ENCODE measurements around the gene COMT. TPM values are rescaled to one million over a fixed set of nuclear protein-coding genes. Genes with fewer than 3 reads are reported as not detected.

The COMT gene
- total RNA-seq, 1 experiment from 2014 or later: 290 TPM

GRCh38 chr22:19981961-19982920 lies 40.7 kb downstream of the COMT start:
- DNase-seq (ENCODE audit: low read depth): no peak

- no peak for DNase-seq (ENCODE audit: low read depth)
These were observed 41.5 kb downstream of the COMT start for GRCh38 chr22:19982991-19983578.

GRCh38 chr22:19983741-19984140 lies 42.2 kb downstream of the COMT start:
- DNase-seq (ENCODE audit: low read depth): no peak

GRCh38 chr22:19984201-19984753 lies 42.7 kb downstream of the COMT start:
- peak; percentile 38 for DNase-seq (ENCODE audit: low read depth)

GRCh38 chr22:19984851-19985811 lies 43.6 kb downstream of the COMT start:
- DNase-seq (ENCODE audit: low read depth): no peak

- DNase-seq (ENCODE audit: low read depth): no peak
These were observed 44.4 kb downstream of the COMT start for GRCh38 chr22:19986011-19986409.

GRCh38 chr22:19986410-19987341 lies 45.1 kb downstream of the COMT start:
- peak; percentile 49 for DNase-seq (ENCODE audit: low read depth)

- DNase-seq (ENCODE audit: low read depth): no peak
These were observed 46.1 kb downstream of the COMT start for GRCh38 chr22:19987394-19988306.

GRCh38 chr22:19988331-19988808 lies 46.8 kb downstream of the COMT start:
- no peak for DNase-seq (ENCODE audit: low read depth)

- DNase-seq (ENCODE audit: low read depth): no peak
These were observed 47.6 kb downstream of the COMT start for GRCh38 chr22:19988965-19989724.

GRCh38 chr22:19989725-19990067 lies 48.1 kb downstream of the COMT start:
- no peak for DNase-seq (ENCODE audit: low read depth)

GRCh38 chr22:19990188-19990587 lies 48.6 kb downstream of the COMT start:
- no peak for DNase-seq (ENCODE audit: low read depth)

- no peak for DNase-seq (ENCODE audit: low read depth)
These were observed 49.2 kb downstream of the COMT start for GRCh38 chr22:19990609-19991394.

GRCh38 chr22:19991395-19991644 lies 49.7 kb downstream of the COMT start:
- DNase-seq (ENCODE audit: low read depth): no peak

GRCh38 chr22:19991645-19992451 lies 50.3 kb downstream of the COMT start:
- DNase-seq (ENCODE audit: low read depth): no peak

GRCh38 chr22:19992481-19992911 lies 50.9 kb downstream of the COMT start:
- no peak for DNase-seq (ENCODE audit: low read depth)

GRCh38 chr22:19992921-19993355 lies 51.4 kb downstream of the COMT start:
- DNase-seq (ENCODE audit: low read depth): no peak
